HEK293 (cell line): ENCODE results near the gene N4BP3.

Experiments used
- BCL11A ChIP-seq: fragments of 450-650 bp; formaldehyde crosslinking; IDR thresholded peaks from 2 replicates; pipeline ENCODE4 v1.5.1; 2016; ENCODE audit warnings: low read depth, missing biosample characterization, missing genetic modification characterization
- GLI4 ChIP-seq: fragments of 450-650 bp; formaldehyde crosslinking; IDR thresholded peaks from 2 replicates; pipeline ENCODE4 v1.5.1; 2016; ENCODE audit warnings: missing biosample characterization, missing genetic modification characterization
- HOXC10 ChIP-seq: sonication (generic); formaldehyde crosslinking; IDR thresholded peaks from 2 replicates; pipeline ENCODE4 v1.8.1; 2023; ENCODE audit warnings: mild to moderate bottlenecking, missing genetic modification reagents
- MEIS1 ChIP-seq: sonication (generic); formaldehyde crosslinking; IDR thresholded peaks from 2 replicates; pipeline ENCODE4 v1.8.1; 2022; ENCODE audit warnings: missing genetic modification reagents, mild to moderate bottlenecking, borderline replicate concordance
- MZF1 ChIP-seq: fragments of 450-650 bp; formaldehyde crosslinking; IDR thresholded peaks from 2 replicates; pipeline ENCODE4 v1.5.1; 2017; ENCODE audit warnings: missing biosample characterization, missing genetic modification characterization, borderline replicate concordance
- OVOL3 ChIP-seq: fragments of 450-650 bp; formaldehyde crosslinking; IDR thresholded peaks from 2 replicates; pipeline ENCODE4 v1.5.1; 2016; ENCODE audit warnings: missing biosample characterization, missing genetic modification characterization
- WT1 ChIP-seq: fragments of 450-650 bp; formaldehyde crosslinking; IDR thresholded peaks from 2 replicates; pipeline ENCODE4 v1.5.1; 2016; ENCODE audit warnings: missing biosample characterization, missing genetic modification characterization
- YY1 ChIP-seq: fragments of 450-650 bp; formaldehyde crosslinking; IDR thresholded peaks from 2 replicates; pipeline ENCODE4 v1.5.1; 2018; ENCODE audit warnings: missing biosample characterization, missing genetic modification characterization
- ZNF112 ChIP-seq: fragments of 450-650 bp; formaldehyde crosslinking; IDR thresholded peaks from 2 replicates; pipeline ENCODE4 v1.5.0; 2017; ENCODE audit warnings: missing biosample characterization, missing genetic modification characterization
- ZNF221 ChIP-seq: fragments of 450-650 bp; formaldehyde crosslinking; IDR thresholded peaks from 2 replicates; pipeline ENCODE4 v1.5.1; 2017; ENCODE audit warnings: missing biosample characterization, missing genetic modification characterization, borderline replicate concordance
- ZNF302 ChIP-seq: fragments of 450-650 bp; formaldehyde crosslinking; IDR thresholded peaks from 2 replicates; pipeline ENCODE4 v1.5.1; 2016; ENCODE audit warnings: missing biosample characterization, missing genetic modification characterization, low read depth
- ZNF501 ChIP-seq: fragments of 450-650 bp; formaldehyde crosslinking; IDR thresholded peaks from 2 replicates; pipeline ENCODE4 v1.5.1; 2016; ENCODE audit warnings: missing biosample characterization, missing genetic modification characterization
- ZNF629 ChIP-seq: fragments of 450-650 bp; formaldehyde crosslinking; IDR thresholded peaks from 2 replicates; pipeline ENCODE4 v1.5.1; 2017; ENCODE audit warnings: missing biosample characterization, missing genetic modification characterization
- ZNF777 ChIP-seq: fragments of 450-650 bp; formaldehyde crosslinking; IDR thresholded peaks from 2 replicates; pipeline ENCODE4 v1.5.1; 2017; ENCODE audit warnings: missing biosample characterization, missing genetic modification characterization, borderline replicate concordance
- ZNF837 ChIP-seq: fragments of 450-650 bp; formaldehyde crosslinking; IDR thresholded peaks from 2 replicates; pipeline ENCODE4 v1.5.1; 2016; ENCODE audit warnings: missing biosample characterization, missing genetic modification characterization
- ZXDB ChIP-seq: fragments of 450-650 bp; formaldehyde crosslinking; IDR thresholded peaks from 2 replicates; pipeline ENCODE4 v1.5.1; 2016; ENCODE audit warnings: missing biosample characterization, missing genetic modification characterization
- TF ChIP-seq, protein P1 (sequence below): fragments of 450-650 bp; formaldehyde crosslinking; IDR thresholded peaks from 2 replicates; pipeline ENCODE4 v1.5.1; 2016; ENCODE audit warnings: missing biosample characterization, missing genetic modification characterization, borderline replicate concordance
- TF ChIP-seq, protein P2 (sequence below): fragments of 450-650 bp; formaldehyde crosslinking; IDR thresholded peaks from 2 replicates; pipeline ENCODE4 v1.5.1; 2017; ENCODE audit warnings: missing biosample characterization, missing genetic modification characterization
- TF ChIP-seq, protein P3 (sequence below): fragments of 450-650 bp; formaldehyde crosslinking; IDR thresholded peaks from 2 replicates; pipeline ENCODE4 v1.5.1; 2017; ENCODE audit warnings: missing biosample characterization, mild to moderate bottlenecking, missing genetic modification characterization, moderate library complexity
- TF ChIP-seq, protein P4 (sequence below): fragments of 450-650 bp; formaldehyde crosslinking; IDR thresholded peaks from 2 replicates; pipeline ENCODE4 v1.5.1; 2016; ENCODE audit warnings: missing biosample characterization, missing genetic modification characterization
- TF ChIP-seq, protein P5 (sequence below): IDR thresholded peaks from 2 replicates; pipeline ENCODE4 v1.6.1; 2011; ENCODE audit warnings: mild to moderate bottlenecking, low read depth, low read length, borderline replicate concordance
- TF ChIP-seq, protein P6 (sequence below): fragments of 450-650 bp; formaldehyde crosslinking; IDR thresholded peaks from 2 replicates; pipeline ENCODE4 v1.5.1; 2016; ENCODE audit warnings: missing biosample characterization, missing genetic modification characterization

N4BP3 gene

DNA sequence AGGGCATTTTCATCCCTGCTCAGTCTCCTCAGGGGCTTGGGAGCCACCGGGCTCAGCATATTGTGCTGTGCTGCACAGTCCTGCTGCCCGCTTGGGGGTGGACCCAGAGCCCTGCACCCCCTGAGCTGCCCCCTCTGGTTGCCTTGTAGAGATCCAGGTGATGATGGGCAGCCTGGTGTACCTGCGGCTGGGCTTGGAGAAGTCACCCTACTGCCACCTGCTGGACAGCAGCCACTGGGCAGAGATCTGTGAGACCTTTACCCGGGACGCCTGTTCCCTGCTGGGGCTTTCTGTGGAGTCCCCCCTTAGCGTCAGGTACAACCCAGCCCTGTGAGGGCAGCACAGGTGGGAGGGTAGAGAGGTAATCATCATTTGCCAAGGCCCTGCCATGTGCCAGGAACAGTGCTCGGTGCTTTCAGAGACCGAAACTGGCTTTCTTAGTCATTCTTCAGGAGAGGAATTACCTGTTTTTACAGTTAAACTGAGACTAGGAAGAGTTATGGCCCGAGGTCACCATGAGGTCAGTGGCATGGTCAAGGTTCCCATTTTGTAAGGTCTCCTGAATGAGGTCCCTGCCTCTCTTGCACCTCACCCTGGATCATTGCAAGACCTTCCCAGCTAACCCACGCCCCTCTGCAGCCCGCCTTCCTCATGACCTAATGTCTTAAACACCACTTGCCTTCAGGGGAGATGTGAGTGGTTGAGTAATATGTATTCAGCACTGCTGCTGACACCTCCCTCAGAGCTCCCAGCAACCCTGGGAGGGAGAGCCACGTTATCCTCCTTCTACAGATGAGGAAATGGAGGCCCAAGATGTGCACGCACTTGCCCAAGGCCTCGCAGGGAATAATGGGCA is 32.9 kb downstream of the N4BP3 start (continued):
- TF ChIP-seq, protein P1, sequence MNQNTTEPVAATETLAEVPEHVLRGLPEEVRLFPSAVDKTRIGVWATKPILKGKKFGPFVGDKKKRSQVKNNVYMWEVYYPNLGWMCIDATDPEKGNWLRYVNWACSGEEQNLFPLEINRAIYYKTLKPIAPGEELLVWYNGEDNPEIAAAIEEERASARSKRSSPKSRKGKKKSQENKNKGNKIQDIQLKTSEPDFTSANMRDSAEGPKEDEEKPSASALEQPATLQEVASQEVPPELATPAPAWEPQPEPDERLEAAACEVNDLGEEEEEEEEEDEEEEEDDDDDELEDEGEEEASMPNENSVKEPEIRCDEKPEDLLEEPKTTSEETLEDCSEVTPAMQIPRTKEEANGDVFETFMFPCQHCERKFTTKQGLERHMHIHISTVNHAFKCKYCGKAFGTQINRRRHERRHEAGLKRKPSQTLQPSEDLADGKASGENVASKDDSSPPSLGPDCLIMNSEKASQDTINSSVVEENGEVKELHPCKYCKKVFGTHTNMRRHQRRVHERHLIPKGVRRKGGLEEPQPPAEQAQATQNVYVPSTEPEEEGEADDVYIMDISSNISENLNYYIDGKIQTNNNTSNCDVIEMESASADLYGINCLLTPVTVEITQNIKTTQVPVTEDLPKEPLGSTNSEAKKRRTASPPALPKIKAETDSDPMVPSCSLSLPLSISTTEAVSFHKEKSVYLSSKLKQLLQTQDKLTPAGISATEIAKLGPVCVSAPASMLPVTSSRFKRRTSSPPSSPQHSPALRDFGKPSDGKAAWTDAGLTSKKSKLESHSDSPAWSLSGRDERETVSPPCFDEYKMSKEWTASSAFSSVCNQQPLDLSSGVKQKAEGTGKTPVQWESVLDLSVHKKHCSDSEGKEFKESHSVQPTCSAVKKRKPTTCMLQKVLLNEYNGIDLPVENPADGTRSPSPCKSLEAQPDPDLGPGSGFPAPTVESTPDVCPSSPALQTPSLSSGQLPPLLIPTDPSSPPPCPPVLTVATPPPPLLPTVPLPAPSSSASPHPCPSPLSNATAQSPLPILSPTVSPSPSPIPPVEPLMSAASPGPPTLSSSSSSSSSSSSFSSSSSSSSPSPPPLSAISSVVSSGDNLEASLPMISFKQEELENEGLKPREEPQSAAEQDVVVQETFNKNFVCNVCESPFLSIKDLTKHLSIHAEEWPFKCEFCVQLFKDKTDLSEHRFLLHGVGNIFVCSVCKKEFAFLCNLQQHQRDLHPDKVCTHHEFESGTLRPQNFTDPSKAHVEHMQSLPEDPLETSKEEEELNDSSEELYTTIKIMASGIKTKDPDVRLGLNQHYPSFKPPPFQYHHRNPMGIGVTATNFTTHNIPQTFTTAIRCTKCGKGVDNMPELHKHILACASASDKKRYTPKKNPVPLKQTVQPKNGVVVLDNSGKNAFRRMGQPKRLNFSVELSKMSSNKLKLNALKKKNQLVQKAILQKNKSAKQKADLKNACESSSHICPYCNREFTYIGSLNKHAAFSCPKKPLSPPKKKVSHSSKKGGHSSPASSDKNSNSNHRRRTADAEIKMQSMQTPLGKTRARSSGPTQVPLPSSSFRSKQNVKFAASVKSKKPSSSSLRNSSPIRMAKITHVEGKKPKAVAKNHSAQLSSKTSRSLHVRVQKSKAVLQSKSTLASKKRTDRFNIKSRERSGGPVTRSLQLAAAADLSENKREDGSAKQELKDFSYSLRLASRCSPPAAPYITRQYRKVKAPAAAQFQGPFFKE (tag by site-specific recombination) = no peak
- TF ChIP-seq BCL11A (tag by site-specific recombination) = no peak
- no peak for TF ChIP-seq ZNF501 (tag by site-specific recombination)
- no peak for TF ChIP-seq HOXC10
- no peak for TF ChIP-seq ZNF629 (tag by site-specific recombination)
- TF ChIP-seq, protein P2, sequence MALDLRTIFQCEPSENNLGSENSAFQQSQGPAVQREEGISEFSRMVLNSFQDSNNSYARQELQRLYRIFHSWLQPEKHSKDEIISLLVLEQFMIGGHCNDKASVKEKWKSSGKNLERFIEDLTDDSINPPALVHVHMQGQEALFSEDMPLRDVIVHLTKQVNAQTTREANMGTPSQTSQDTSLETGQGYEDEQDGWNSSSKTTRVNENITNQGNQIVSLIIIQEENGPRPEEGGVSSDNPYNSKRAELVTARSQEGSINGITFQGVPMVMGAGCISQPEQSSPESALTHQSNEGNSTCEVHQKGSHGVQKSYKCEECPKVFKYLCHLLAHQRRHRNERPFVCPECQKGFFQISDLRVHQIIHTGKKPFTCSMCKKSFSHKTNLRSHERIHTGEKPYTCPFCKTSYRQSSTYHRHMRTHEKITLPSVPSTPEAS (tag by site-specific recombination) = no peak
- no peak for TF ChIP-seq MZF1 (tag by site-specific recombination)
- TF ChIP-seq ZNF112 (tag by site-specific recombination) = no peak
- TF ChIP-seq, protein P3, sequence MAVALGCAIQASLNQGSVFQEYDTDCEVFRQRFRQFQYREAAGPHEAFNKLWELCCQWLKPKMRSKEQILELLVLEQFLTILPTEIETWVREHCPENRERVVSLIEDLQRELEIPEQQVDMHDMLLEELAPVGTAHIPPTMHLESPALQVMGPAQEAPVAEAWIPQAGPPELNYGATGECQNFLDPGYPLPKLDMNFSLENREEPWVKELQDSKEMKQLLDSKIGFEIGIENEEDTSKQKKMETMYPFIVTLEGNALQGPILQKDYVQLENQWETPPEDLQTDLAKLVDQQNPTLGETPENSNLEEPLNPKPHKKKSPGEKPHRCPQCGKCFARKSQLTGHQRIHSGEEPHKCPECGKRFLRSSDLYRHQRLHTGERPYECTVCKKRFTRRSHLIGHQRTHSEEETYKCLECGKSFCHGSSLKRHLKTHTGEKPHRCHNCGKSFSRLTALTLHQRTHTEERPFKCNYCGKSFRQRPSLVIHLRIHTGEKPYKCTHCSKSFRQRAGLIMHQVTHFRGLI (tag by site-specific recombination) = peak; percentile 77
- no peak for TF ChIP-seq GLI4 (tag by site-specific recombination)
- TF ChIP-seq ZNF302 (tag by site-specific recombination) = no peak
- TF ChIP-seq OVOL3 (tag by site-specific recombination) = no peak
- TF ChIP-seq WT1 (tag by site-specific recombination) = no peak
- TF ChIP-seq, protein P4, sequence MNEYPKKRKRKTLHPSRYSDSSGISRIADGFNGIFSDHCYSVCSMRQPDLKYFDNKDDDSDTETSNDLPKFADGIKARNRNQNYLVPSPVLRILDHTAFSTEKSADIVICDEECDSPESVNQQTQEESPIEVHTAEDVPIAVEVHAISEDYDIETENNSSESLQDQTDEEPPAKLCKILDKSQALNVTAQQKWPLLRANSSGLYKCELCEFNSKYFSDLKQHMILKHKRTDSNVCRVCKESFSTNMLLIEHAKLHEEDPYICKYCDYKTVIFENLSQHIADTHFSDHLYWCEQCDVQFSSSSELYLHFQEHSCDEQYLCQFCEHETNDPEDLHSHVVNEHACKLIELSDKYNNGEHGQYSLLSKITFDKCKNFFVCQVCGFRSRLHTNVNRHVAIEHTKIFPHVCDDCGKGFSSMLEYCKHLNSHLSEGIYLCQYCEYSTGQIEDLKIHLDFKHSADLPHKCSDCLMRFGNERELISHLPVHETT (tag by site-specific recombination) = no peak
- no peak for TF ChIP-seq ZNF777 (tag by site-specific recombination)
- TF ChIP-seq, protein P5, sequence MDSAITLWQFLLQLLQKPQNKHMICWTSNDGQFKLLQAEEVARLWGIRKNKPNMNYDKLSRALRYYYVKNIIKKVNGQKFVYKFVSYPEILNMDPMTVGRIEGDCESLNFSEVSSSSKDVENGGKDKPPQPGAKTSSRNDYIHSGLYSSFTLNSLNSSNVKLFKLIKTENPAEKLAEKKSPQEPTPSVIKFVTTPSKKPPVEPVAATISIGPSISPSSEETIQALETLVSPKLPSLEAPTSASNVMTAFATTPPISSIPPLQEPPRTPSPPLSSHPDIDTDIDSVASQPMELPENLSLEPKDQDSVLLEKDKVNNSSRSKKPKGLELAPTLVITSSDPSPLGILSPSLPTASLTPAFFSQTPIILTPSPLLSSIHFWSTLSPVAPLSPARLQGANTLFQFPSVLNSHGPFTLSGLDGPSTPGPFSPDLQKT = no peak
- TF ChIP-seq ZXDB (tag by site-specific recombination) = no peak
- TF ChIP-seq, protein P6, sequence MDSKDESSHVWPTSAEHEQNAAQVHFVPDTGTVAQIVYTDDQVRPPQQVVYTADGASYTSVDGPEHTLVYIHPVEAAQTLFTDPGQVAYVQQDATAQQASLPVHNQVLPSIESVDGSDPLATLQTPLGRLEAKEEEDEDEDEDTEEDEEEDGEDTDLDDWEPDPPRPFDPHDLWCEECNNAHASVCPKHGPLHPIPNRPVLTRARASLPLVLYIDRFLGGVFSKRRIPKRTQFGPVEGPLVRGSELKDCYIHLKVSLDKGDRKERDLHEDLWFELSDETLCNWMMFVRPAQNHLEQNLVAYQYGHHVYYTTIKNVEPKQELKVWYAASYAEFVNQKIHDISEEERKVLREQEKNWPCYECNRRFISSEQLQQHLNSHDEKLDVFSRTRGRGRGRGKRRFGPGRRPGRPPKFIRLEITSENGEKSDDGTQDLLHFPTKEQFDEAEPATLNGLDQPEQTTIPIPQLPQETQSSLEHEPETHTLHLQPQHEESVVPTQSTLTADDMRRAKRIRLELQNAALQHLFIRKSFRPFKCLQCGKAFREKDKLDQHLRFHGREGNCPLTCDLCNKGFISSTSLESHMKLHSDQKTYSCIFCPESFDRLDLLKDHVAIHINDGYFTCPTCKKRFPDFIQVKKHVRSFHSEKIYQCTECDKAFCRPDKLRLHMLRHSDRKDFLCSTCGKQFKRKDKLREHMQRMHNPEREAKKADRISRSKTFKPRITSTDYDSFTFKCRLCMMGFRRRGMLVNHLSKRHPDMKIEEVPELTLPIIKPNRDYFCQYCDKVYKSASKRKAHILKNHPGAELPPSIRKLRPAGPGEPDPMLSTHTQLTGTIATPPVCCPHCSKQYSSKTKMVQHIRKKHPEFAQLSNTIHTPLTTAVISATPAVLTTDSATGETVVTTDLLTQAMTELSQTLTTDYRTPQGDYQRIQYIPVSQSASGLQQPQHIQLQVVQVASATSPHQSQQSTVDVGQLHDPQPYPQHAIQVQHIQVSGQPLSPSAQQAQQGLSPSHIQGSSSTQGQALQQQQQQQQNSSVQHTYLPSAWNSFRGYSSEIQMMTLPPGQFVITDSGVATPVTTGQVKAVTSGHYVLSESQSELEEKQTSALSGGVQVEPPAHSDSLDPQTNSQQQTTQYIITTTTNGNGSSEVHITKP = no peak
- TF ChIP-seq ZNF837 (tag by site-specific recombination) = no peak
- no peak for TF ChIP-seq ZNF221 (tag by site-specific recombination)
- no peak for TF ChIP-seq YY1 (tag by site-specific recombination)
- no peak for TF ChIP-seq MEIS1
